ENCODE results near the gene LEP.
A peak's percentile ranks its signal among the peaks of the same experiment; 100 is the strongest.

The LEP gene

DNA sequence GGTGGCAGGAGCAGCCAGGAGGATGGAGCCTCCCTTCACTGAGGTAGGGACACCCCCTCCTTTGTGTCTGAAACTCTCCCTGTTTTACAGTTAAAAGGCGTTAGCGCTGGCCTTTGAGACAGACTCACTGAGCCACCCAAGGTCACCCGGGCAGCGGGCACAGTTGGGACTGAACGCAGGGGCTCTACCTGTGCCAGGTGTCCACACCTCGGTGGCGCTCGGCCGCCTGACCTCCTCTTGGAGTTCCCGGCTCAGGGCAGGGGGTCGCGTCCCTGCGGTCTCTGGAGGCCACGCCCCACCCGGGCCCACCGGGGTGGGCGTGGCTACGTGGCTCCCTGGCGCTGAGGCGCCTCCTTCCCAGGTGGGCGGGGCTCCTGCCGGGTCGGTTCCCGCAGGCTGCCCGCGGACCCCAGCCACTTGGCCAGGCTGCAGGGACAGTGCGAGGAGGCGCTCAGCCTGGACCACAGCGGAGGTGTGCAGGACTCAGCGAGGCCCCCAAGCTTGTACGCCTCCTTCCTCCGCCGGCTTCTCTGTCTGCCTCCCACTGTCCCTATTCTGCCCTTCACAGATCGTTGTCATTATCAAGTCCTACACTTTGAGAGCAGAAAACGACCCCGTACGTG lies 39.9 kb upstream of the LEP start:
- DNase-seq (ENCODE audit: low read depth), result no peak
- TF ChIP-seq, protein P1, sequence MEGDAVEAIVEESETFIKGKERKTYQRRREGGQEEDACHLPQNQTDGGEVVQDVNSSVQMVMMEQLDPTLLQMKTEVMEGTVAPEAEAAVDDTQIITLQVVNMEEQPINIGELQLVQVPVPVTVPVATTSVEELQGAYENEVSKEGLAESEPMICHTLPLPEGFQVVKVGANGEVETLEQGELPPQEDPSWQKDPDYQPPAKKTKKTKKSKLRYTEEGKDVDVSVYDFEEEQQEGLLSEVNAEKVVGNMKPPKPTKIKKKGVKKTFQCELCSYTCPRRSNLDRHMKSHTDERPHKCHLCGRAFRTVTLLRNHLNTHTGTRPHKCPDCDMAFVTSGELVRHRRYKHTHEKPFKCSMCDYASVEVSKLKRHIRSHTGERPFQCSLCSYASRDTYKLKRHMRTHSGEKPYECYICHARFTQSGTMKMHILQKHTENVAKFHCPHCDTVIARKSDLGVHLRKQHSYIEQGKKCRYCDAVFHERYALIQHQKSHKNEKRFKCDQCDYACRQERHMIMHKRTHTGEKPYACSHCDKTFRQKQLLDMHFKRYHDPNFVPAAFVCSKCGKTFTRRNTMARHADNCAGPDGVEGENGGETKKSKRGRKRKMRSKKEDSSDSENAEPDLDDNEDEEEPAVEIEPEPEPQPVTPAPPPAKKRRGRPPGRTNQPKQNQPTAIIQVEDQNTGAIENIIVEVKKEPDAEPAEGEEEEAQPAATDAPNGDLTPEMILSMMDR (IDR thresholded peaks at IDR 0.05; ENCODE audit: low read length, missing control alignments), result no peak
- no peak overlapping the region for H3K4me3 ChIP-seq (replicated peaks; ENCODE audit: low read depth, low read length)

DNA sequence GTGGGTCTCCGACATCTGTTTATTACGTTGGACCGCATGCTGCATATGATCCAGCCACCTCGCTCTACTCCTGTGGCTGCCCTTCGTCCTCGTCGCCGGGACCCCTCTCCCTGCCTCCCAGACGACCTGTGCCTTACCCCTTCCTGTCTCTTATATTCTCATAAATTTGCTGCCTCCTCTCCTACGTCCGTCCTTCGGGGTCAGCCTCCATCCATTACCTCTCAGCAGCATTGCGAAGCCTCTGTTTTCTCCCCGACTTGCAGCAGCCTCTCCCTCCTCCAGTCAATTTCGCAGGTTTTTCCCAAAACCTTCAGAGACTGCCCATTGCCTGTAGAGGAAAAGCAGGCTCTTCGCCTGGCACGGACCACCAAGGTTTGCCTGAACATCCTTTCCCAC lies 39.4 kb upstream of the LEP start:
- TF ChIP-seq, protein P1 (IDR thresholded peaks at IDR 0.05; ENCODE audit: low read length, missing control alignments), result no peak
- H3K4me3 ChIP-seq (replicated peaks; ENCODE audit: low read depth, low read length), result no peak overlapping the region
- DNase-seq (ENCODE audit: low read depth), result no peak

DNA sequence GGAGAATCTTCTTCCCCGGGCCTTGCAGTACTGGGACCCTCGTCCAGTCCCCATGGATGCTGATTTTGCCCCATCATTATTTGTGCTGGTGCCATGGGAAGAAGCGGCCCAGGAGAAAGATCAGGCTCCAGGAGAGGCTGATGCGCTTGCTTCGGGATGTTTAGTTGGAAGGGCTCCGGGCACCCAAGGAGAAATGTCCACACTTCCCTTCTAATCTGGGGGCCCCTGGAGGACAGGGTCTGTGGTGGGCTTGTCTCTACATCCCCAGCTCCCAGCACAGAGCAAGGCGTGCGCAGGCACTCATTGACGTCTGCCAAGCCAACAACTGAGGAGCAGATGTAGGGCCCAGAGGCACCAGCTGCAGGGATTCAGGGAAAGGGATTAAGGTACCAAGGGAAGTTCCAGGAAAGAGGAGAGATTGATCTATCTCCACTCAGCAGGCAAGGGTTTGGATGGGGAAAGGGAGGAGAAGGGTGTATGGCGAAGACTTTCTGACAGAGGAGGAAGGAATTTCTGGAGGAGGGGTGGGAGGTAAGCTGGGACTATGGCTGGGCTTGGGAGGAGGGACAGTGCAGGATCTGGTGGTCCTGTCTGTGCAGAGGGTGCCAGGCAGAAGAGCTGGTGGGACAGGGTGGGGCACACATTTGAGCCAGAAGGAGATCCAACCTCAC lies 38.7 kb upstream of the LEP start:
- TF ChIP-seq, protein P1 (IDR thresholded peaks at IDR 0.05; ENCODE audit: low read length, missing control alignments), result no peak
- DNase-seq (ENCODE audit: low read depth), result no peak
- no peak overlapping the region for H3K4me3 ChIP-seq (replicated peaks; ENCODE audit: low read depth, low read length)

DNA sequence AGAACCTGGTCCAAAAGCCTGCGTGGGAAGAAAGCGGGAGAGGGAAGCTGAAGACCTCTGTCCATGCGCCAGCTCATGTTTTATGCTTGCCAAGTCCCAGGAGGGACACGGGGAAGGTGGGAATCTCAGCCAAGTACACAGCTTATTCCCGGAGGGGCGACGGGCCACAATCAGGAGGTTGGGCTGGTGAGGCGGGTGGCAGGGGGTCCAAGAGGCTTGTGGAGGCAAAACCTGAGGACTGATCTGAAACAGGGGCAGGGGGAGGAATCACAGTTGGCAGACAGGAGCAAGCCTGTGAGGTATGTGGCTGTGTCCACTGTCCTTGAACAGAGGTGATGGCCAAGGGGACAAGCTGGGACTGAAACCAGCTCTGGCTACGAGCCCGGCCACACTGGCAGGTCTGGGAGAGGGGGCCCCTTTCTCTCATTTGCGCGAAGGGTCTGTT lies 38.0 kb upstream of the LEP start:
- TF ChIP-seq, protein P1 (IDR thresholded peaks at IDR 0.05; ENCODE audit: low read length, missing control alignments), result no peak
- no peak for DNase-seq (ENCODE audit: low read depth)
- H3K4me3 ChIP-seq (replicated peaks; ENCODE audit: low read depth, low read length), result no peak overlapping the region

DNA sequence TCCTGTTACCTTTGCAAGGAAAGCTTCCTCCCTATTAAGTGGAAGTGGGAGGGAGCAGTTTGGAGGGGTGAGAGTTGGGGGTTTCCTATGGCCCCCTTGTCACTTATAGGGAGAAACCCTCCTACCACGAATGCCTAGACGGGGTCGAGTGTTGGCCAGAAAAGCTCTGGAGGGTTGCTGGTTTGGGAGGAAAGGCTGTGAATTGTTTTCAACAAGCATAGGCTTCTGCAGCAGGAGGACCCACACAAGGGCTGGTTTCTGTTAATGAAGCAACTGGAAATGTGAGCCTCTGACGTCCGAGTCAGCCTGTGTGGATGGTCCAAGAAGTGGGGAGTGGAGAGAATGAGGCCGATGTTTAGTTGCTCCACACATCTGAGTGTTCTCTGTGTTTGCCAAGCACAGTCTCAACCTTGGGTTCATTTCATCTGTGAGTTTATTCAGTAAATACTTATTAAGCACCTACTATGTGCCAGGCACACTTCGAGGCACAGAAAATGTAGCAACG lies 37.3 kb upstream of the LEP start:
- no peak overlapping the region for H3K4me3 ChIP-seq (replicated peaks; ENCODE audit: low read depth, low read length)
- TF ChIP-seq, protein P1 (IDR thresholded peaks at IDR 0.05; ENCODE audit: low read length, missing control alignments), result no peak
- peak; percentile 25 for DNase-seq (ENCODE audit: low read depth)

DNA sequence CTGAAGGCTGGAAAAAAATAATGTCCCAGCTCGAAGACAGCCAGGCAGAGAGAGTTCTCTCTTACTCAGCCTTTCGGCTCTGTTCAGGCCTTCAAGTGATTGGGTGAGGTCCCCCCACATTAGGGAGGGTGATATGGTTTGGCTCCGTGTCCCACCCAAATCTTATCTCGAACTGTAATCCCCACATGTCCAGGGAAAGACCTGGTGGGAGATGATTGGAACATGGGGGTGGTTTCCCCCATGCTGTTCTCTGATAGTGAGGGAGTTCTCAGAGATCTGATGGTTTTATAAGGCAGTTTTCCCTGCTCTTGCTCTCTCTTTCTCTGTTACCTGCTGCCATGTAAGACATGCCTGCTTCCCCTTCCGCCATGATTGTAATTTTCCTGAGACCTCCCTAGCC lies 36.6 kb upstream of the LEP start:
- no peak for DNase-seq (ENCODE audit: low read depth)
- TF ChIP-seq, protein P1 (IDR thresholded peaks at IDR 0.05; ENCODE audit: low read length, missing control alignments), result no peak
- no peak overlapping the region for H3K4me3 ChIP-seq (replicated peaks; ENCODE audit: low read depth, low read length)
